HUES64 (cell line): ENCODE data around the gene C14orf180.
A peak's percentile ranks its signal among the peaks of the same experiment; 100 is the strongest.

ENCODE experiments used
- H3K27ac ChIP-seq: 2 replicates; pipeline ENCODE4 v1.7.0; 2013; ENCODE audit warnings: low read depth, low read length, inconsistent platforms
- H3K27me3 ChIP-seq: 2 replicates; pipeline ENCODE4 v1.6.1; 2013; ENCODE audit warnings: mild to moderate bottlenecking, low read length; ENCODE audit not compliant: insufficient read depth
- H3K36me3 ChIP-seq: 2 replicates; pipeline ENCODE4 v1.6.1; 2013; ENCODE audit warnings: mild to moderate bottlenecking, low read length; ENCODE audit not compliant: insufficient read depth
- H3K4me1 ChIP-seq: 2 replicates; pipeline ENCODE4 v1.6.1; 2013; ENCODE audit warnings: mild to moderate bottlenecking, low read length, moderate library complexity; ENCODE audit not compliant: insufficient read depth
- H3K4me3 ChIP-seq: 2 replicates; pipeline ENCODE4 v1.5.1; 2013; ENCODE audit warnings: mild to moderate bottlenecking, low read length, moderate library complexity
- H3K9ac ChIP-seq: 2 replicates; pipeline ENCODE4 v1.6.1; 2013; ENCODE audit warnings: mild to moderate bottlenecking, low read depth, low read length
- H3K9me3 ChIP-seq: 2 replicates; pipeline ENCODE4 v1.6.1; 2013; ENCODE audit warnings: low read depth, low read length; ENCODE audit not compliant: insufficient read depth
- WGBS: fragments of 150-250, 120-280 bp; methylation state at CpG from one replicate; pipeline ENCODE4 v1.1.7; 2013; ENCODE audit warnings: missing lambda C conversion rate; 5-methylcytosine and 5-hydroxymethylcytosine counted together

C14orf180 gene

DNA sequence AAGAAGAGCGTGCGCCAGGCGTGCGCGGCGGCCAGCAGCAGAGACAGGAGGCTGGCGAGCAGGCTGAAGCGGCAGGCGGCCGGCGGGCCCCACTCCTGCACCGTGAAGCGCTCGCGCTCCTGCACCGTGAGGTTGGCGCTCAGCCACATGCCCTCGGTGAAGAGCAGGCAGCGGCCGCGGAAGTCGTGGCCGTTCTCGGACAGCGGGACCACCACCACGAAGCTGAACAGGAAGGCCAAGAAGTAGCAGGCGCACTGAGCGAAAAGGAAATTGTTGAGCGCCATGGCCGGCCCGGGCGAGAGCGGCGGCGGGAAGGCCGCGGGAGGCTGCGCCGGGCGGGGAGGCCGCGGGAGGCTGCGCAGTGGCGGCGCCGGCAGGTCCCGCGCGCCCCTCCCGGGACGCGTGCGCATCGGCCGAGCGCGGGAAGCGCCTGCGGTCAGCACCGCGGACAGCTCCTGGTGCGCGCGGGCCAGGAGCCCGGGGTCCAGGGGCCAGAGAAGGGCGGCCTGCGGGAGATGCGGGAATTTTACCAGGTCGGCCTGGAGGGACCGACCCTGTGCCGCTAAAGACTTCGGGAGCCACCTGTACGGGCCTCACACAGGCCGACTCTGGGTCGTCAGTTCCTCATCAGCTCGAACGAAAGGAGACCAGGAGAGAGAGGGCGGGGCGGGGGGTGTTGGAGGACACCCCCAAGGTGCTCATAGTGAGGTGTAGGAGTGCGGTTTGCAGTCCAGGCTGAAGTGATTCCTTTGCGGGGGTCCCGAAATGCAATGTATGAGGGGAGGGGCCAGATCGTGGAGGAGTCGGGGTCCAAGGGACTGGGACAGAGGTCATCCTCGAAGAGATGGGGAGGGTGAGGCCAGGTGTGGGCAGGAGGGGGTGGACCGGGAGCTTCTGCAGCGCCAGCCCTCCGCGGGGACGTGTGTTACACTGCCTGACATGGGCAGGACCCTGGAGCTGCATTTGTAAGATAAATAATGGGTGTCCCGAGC lies 25.2 kb downstream of the C14orf180 start, which contains the start of gene TMEM179:
TSS of gene TMEM179 (minus strand) at position 315 of the 992 bp plus-strand sequence. CDS start at position 284, 31 bp downstream.
- Histone ChIP-seq H3K27ac (no peak within 1 kb of the TSS), H3K4me3 (peak within 1 kb of the TSS; percentile 47), H3K9ac (no peak within 1 kb of the TSS), H3K4me1 (no peaks in the 10 kb centered on the region), H3K27me3 (peaks cover 44% of the 10 kb centered on the region), H3K36me3 (no peaks in the 10 kb centered on the region), H3K9me3 (no peaks in the 10 kb centered on the region)
- 9% methylated on average over 91 of the region's 91 CpGs for WGBS

DNA sequence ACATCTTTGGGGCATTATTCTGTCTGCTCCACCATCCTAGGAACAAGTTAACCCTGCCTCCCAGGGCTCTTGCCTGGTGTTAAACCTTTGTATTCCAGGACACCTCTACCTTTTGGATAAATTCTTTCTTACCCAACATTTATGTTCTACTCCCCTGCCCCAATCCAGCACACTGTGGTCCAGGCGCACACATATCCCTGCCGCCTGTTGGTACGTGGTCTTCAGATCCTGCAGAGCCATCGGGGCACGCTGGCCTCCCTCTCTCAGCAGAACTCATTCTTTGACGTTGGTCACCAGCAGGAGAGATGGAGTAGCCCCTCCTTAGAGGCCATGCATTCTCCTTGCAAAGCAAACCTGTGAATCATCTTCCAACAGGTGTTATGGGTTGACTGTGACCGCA lies 30.1 kb downstream of the C14orf180 start:
- no peaks in the 10 kb centered on the region for H3K9me3 ChIP-seq
- no peak overlapping the region for H3K9ac ChIP-seq
- H3K4me3 ChIP-seq, result no peak overlapping the region
- H3K4me1 ChIP-seq, result no peaks in the 10 kb centered on the region
- 73% methylated on average over 7 of the region's 7 CpGs for WGBS
- peaks cover 38% of the 10 kb centered on the region for H3K27me3 ChIP-seq
- no peaks in the 10 kb centered on the region for H3K36me3 ChIP-seq
- no peak overlapping the region for H3K27ac ChIP-seq

GRCh38 chr14:104610749-104611310 lies 31.3 kb downstream of the C14orf180 start:
- H3K9me3 ChIP-seq, result no peaks in the 10 kb centered on the region
- H3K4me3 ChIP-seq, result no peak overlapping the region
- peaks cover 27% of the 10 kb centered on the region for H3K27me3 ChIP-seq
- H3K4me1 ChIP-seq, result no peaks in the 10 kb centered on the region
- no peak overlapping the region for H3K27ac ChIP-seq
- 86% methylated on average over 4 of the region's 4 CpGs for WGBS
- H3K36me3 ChIP-seq, result no peaks in the 10 kb centered on the region
- no peak overlapping the region for H3K9ac ChIP-seq

DNA sequence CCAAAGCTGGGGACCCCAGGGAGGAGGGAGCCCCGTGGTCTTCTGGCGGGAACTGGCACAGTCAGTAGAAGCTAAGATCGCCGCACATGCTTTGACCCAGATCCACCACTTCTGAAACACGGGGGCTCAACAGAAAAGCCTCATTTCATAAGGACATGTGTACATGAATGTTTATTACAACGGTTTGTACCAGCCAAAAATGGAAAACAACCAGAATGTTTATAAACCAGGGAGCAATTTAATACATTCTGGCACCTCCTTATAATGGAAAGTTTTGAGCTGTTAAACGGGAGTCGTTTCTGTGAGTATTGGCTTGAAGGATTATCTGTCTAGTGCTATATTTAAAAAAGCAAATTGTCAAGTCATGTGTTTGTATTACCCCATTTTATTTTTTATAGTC lies 32.3 kb downstream of the C14orf180 start:
- no peaks in the 10 kb centered on the region for H3K9me3 ChIP-seq
- no peaks in the 10 kb centered on the region for H3K36me3 ChIP-seq
- H3K4me1 ChIP-seq, result no peaks in the 10 kb centered on the region
- H3K27ac ChIP-seq, result no peak overlapping the region
- peaks cover 21% of the 10 kb centered on the region; the same call in 1 of the 2 replicates for H3K27me3 ChIP-seq
- 80% methylated on average over 8 of the region's 8 CpGs for WGBS
- no peak overlapping the region for H3K9ac ChIP-seq
- H3K4me3 ChIP-seq, result no peak overlapping the region

DNA sequence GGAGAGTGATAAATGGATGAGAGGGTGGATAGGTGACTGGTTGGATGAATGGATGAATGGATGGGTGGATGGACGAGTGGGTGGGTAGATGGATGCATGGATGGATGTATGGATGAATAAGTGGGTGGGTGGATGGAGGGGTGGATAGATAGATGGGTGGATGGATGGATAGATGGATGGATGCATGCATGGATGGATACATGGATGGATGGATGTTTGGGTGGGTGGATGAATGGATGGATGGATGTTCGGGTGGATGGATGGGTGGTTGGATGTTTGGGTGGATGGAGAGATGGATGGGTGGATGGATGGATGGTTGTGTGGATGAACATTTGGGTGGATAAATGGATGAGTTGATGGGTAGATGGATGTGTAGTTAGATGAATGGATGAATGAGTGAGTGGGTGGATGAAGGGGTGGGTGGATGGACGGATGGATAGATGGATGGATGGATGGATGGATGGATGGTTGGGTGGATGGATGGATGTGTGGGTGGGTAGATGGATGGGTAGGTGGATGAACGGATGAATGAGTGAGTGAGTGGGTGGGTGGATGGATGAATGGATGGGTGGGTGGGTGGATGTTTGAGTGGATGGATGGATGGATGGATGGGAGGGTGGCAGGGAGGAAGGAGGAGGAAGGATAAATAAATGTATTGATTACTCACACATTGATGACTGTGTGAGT lies 34.7 kb downstream of the C14orf180 start:
- 70% methylated on average over 4 of the region's 4 CpGs for WGBS
- H3K4me1 ChIP-seq, result no peaks in the 10 kb centered on the region
- no peaks in the 10 kb centered on the region for H3K36me3 ChIP-seq
- H3K4me3 ChIP-seq, result no peak overlapping the region
- H3K9me3 ChIP-seq, result no peaks in the 10 kb centered on the region
- 0 out of 2 replicates have a peak, but pooled peaks cover 10% of the 10 kb centered on the region for H3K27me3 ChIP-seq
- H3K9ac ChIP-seq, result no peak overlapping the region
- no peak overlapping the region for H3K27ac ChIP-seq

GRCh38 chr14:104624939-104625338 lies 45.4 kb downstream of the C14orf180 start:
- H3K27ac ChIP-seq, result no peak overlapping the region
- no peaks in the 10 kb centered on the region for H3K4me1 ChIP-seq
- no peaks in the 10 kb centered on the region for H3K36me3 ChIP-seq
- no peaks in the 10 kb centered on the region for H3K27me3 ChIP-seq
- WGBS, result 58% methylated on average over 5 of the region's 5 CpGs
- no peak overlapping the region for H3K9ac ChIP-seq
- no peak overlapping the region for H3K4me3 ChIP-seq
- H3K9me3 ChIP-seq, result peaks cover 4% of the 10 kb centered on the region

- Histone ChIP-seq H3K9ac (no peak overlapping the region), H3K4me1 (no peaks in the 10 kb centered on the region), H3K4me3 (no peak overlapping the region), H3K27ac (no peak overlapping the region), H3K9me3 (peaks cover 4% of the 10 kb centered on the region), H3K36me3 (no peaks in the 10 kb centered on the region), H3K27me3 (no peaks in the 10 kb centered on the region)
- 90% methylated on average over 9 of the region's 9 CpGs for WGBS
Measured at GRCh38 chr14:104632781-104633180, 53.2 kb downstream of the C14orf180 start.

- Histone ChIP-seq H3K36me3 (no peaks in the 10 kb centered on the region), H3K27ac (no peak overlapping the region), H3K27me3 (no peaks in the 10 kb centered on the region), H3K4me3 (no peak overlapping the region), H3K9ac (no peak overlapping the region), H3K9me3 (peaks cover 4% of the 10 kb centered on the region), H3K4me1 (no peaks in the 10 kb centered on the region)
- 92% methylated on average over 24 of the region's 24 CpGs for WGBS
Measured at GRCh38 chr14:104633276-104634137, 53.9 kb downstream of the C14orf180 start.

GRCh38 chr14:104634138-104634760 lies 54.7 kb downstream of the C14orf180 start:
- WGBS, result 94% methylated on average over 20 of the region's 20 CpGs
- H3K36me3 ChIP-seq, result no peaks in the 10 kb centered on the region
- no peaks in the 10 kb centered on the region; the same call in 1 of the 2 replicates for H3K27me3 ChIP-seq
- H3K27ac ChIP-seq, result no peak overlapping the region
- no peaks in the 10 kb centered on the region for H3K4me1 ChIP-seq
- H3K4me3 ChIP-seq, result no peak overlapping the region
- H3K9ac ChIP-seq, result no peak overlapping the region
- H3K9me3 ChIP-seq, result peaks cover 2% of the 10 kb centered on the region

- Histone ChIP-seq H3K4me3 (no peak overlapping the region), H3K9ac (no peak overlapping the region), H3K36me3 (no peaks in the 10 kb centered on the region), H3K27me3 (no peaks in the 10 kb centered on the region; the same call in 1 of the 2 replicates), H3K4me1 (no peaks in the 10 kb centered on the region), H3K9me3 (no peaks in the 10 kb centered on the region), H3K27ac (no peak overlapping the region)
- WGBS, result 92% methylated on average over 26 of the region's 26 CpGs
Measured at GRCh38 chr14:104634886-104635570, 55.5 kb downstream of the C14orf180 start.
